Body of pancreas (tissue), 4 donors: Measurements from ENCODE around the gene TNK1. TPM values are rescaled to one million over a fixed set of nuclear protein-coding genes. Genes with fewer than 3 reads are reported as not detected.
"Not testable (repeated sequence)": the region's sequence is repeated elsewhere in the genome, so short reads cannot be mapped to it uniquely, and the experiment has no call there.

Source experiments
- ATAC-seq: fragments of 150-250 bp; one replicate; pipeline ENCODE4 v1.9.1; 2016
- DNase-seq, 4 donors: peaks; one replicate each; pipeline ENCODE4 v3.0.0-alpha.2; 2019
- H3K27ac ChIP-seq, 4 donors: fragments of 200-600 bp; sonication (generic); 1 replicate in 3 of 4; 2 replicates in 1 of 4; pipeline versions ENCODE4 v1.5.1 to v1.6.1; 2016 to 2019; ENCODE audit warnings: mild to moderate bottlenecking in 1 of 4, mixed read lengths in 1 of 4, moderate library complexity in 1 of 4
- H3K27me3 ChIP-seq, 2 donors: fragments of 200-600 bp; sonication (generic); one replicate each; pipeline ENCODE4 v1.6.0; 2016; ENCODE audit warnings: mild to moderate bottlenecking in 1 of 2
- H3K36me3 ChIP-seq, 2 donors: fragments of 200-600 bp; sonication (generic); replicated peaks in 1 of 2; 2 replicates each; pipeline ENCODE4 v1.5.1; 2016; ENCODE audit warnings: low read depth in 2 of 2; ENCODE audit not compliant: insufficient read depth in 1 of 2
- H3K4me1 ChIP-seq: fragments of 200-600 bp; sonication (generic); one replicate; pipeline ENCODE4 v1.6.0; 2016
- H3K4me3 ChIP-seq, 2 donors: fragments of 200-600 bp; sonication (generic); 1 replicate in 1 of 2; 2 replicates in 1 of 2; pipeline ENCODE4 v1.5.1; 2016 to 2019
- H3K9me3 ChIP-seq, 3 donors: fragments of 200-600 bp; sonication (generic); 1 replicate in 2 of 3; 2 replicates in 1 of 3; pipeline ENCODE4 v1.5.1; 2016
- CTCF ChIP-seq, 7 experiments: fragments of 450-650 bp in 4 of 7; fragments of 200-600 bp in 3 of 7; sonication (generic) in 3 of 7; IDR thresholded peaks; one replicate each; pipeline ENCODE4 v1.5.1; 2016 to 2019; ENCODE audit warnings: antibody characterized with exemption in 7 of 7
- POLR2A ChIP-seq, 3 donors: fragments of 450-650 bp; IDR thresholded peaks; one replicate each; pipeline ENCODE4 v1.6.1; 2016; ENCODE audit warnings: antibody characterized with exemption in 3 of 3, mild to moderate bottlenecking in 2 of 3
- WGBS, 2 donors: methylation state at CpG; one replicate each; pipeline ENCODE4 v1.1.5; 2017; 5-methylcytosine and 5-hydroxymethylcytosine counted together
- intact Hi-C: fragments of 100-400 bp; cut with DNase I; formaldehyde crosslinking; loops from one replicate; pipeline ENCODE4 v1.15.1; 2023
- total RNA-seq, 2 donors: library from RNA; depleted of rRNA; stranded (reverse); fragments of >200 nt; gene quantifications; one replicate each; pipeline ENCODE4 v1.1.0, GENCODE V29; 2016

TNK1 gene
- total RNA-seq, 2 donors from 2014 or later = 12.7 to 15.8 TPM

GRCh38 chr17:7336240-7337175 lies 44.4 kb upstream of the TNK1 start, which contains the start of gene ACAP1:
Gene ACAP1 (plus strand): TSS chr17:7336529. CDS start chr17:7336735, 206 bp downstream.
- Histone ChIP-seq H3K9me3 (no peaks in the 10 kb centered on the region), H3K36me3 (no peaks in the 10 kb centered on the region), H3K4me1 (no peaks in the 10 kb centered on the region), H3K4me3 (no peak within 1 kb of the TSS), H3K27me3 (peaks cover 0 to 12% of the 10 kb centered on the region in 2 donors), H3K27ac (no peak within 1 kb of the TSS)
- TF ChIP-seq POLR2A (IDR thresholded peaks at IDR 0.05) (no peak), CTCF (IDR thresholded peaks at IDR 0.05) (no peak)
- intact Hi-C loops = no loop called here
- ATAC-seq = no peak
- no peak for DNase-seq
- 33 to 47% methylated on average over 17 of the region's 17 CpGs for WGBS, 2 donors

GRCh38 chr17:7337600-7337999 lies 43.3 kb upstream of the TNK1 start:
- H3K27ac ChIP-seq, H3K4me1 ChIP-seq, H3K4me3 ChIP-seq, ATAC-seq, H3K9me3 ChIP-seq, H3K36me3 ChIP-seq, intact Hi-C loops, DNase-seq: not testable (repeated sequence)
- WGBS, 2 donors = 63 to 68% methylated on average over 7 of the region's 7 CpGs
- H3K27me3 ChIP-seq = peaks cover 0 to 16% of the 10 kb centered on the region in 2 donors

- H3K4me1 ChIP-seq = no peaks in the 10 kb centered on the region
- H3K27me3 ChIP-seq = peaks cover 0 to 25% of the 10 kb centered on the region in 2 donors
- H3K4me3 ChIP-seq = no peak overlapping the region
- no peaks in the 10 kb centered on the region for H3K36me3 ChIP-seq
- ATAC-seq (no peak), DNase-seq (no peak)
- no peaks in the 10 kb centered on the region for H3K9me3 ChIP-seq
- intact Hi-C loops = loop anchor here (5.0 kb wide), 1 partner anchor 53 kb away; no protein-coding TSS in a partner anchor
- 41 to 56% methylated on average over 2 of the region's 2 CpGs for WGBS, 2 donors
- TF ChIP-seq POLR2A (IDR thresholded peaks at IDR 0.05) = no peak
- TF ChIP-seq CTCF (IDR thresholded peaks at IDR 0.05) = no peak
- no peak overlapping the region for H3K27ac ChIP-seq
These were observed 40.7 kb upstream of the TNK1 start for GRCh38 chr17:7340179-7340578.

GRCh38 chr17:7341842-7342241 lies 39.0 kb upstream of the TNK1 start:
- H3K27ac ChIP-seq = no peak overlapping the region
- peaks cover 0 to 25% of the 10 kb centered on the region in 2 donors for H3K27me3 ChIP-seq
- intact Hi-C loops = loop anchor here (5.0 kb wide), 1 partner anchor 55 kb away; no protein-coding TSS in a partner anchor
- 85% methylated on average over 10 to 13 of the region's 13 CpGs for WGBS, 2 donors
- ATAC-seq (no peak), DNase-seq (no peak)
- TF ChIP-seq POLR2A (IDR thresholded peaks at IDR 0.05) (no peak), CTCF (IDR thresholded peaks at IDR 0.05) (no peak)
- no peaks in the 10 kb centered on the region for H3K9me3 ChIP-seq
- H3K4me1 ChIP-seq = no peaks in the 10 kb centered on the region
- no peak overlapping the region for H3K4me3 ChIP-seq
- no peaks in the 10 kb centered on the region for H3K36me3 ChIP-seq

- Histone ChIP-seq H3K36me3 (no peaks in the 10 kb centered on the region), H3K27me3 (peaks cover 0 to 25% of the 10 kb centered on the region in 2 donors), H3K9me3 (no peaks in the 10 kb centered on the region), H3K27ac (no peak overlapping the region), H3K4me1 (peaks cover 8% of the 10 kb centered on the region), H3K4me3 (no peak overlapping the region)
- DNase-seq (no peak), ATAC-seq (no peak)
- 48 to 52% methylated on average over 5 to 15 of the region's 15 CpGs for WGBS, 2 donors
- TF ChIP-seq POLR2A (IDR thresholded peaks at IDR 0.05) (no peak), CTCF (IDR thresholded peaks at IDR 0.05) (no peak)
- intact Hi-C loops = loop anchor here (5.0 kb wide), 1 partner anchor 56 kb away; no protein-coding TSS in a partner anchor
These were observed 37.6 kb upstream of the TNK1 start for GRCh38 chr17:7343250-7343649.
